ENCODE results near the gene GPC5. TPM values are rescaled to one million over a fixed set of nuclear protein-coding genes. Genes with fewer than 3 reads are reported as not detected.
"Not testable (repeated sequence)": the region's sequence is repeated elsewhere in the genome, so short reads cannot be mapped to it uniquely, and the experiment has no call there.

GPC5 gene
- total RNA-seq, 1 experiment from 2014 or later = not detected

- no peak for DNase-seq (ENCODE audit: low read depth)
Measured at GRCh38 chr13:91649456-91649855, 251.0 kb downstream of the GPC5 start.

- no peak for DNase-seq (ENCODE audit: low read depth)
Measured at GRCh38 chr13:91652404-91653301, 254.2 kb downstream of the GPC5 start.

GRCh38 chr13:91655731-91656130, 257.3 kb downstream of the GPC5 start:
- DNase-seq (ENCODE audit: low read depth) = no peak

- DNase-seq (ENCODE audit: low read depth) = no peak
Measured at GRCh38 chr13:91657283-91657682, 258.9 kb downstream of the GPC5 start.

GRCh38 chr13:91659256-91660075, 261.0 kb downstream of the GPC5 start:
- no peak for DNase-seq (ENCODE audit: low read depth)

- DNase-seq (ENCODE audit: low read depth) = no peak
Measured at GRCh38 chr13:91660076-91660415, 261.6 kb downstream of the GPC5 start.

GRCh38 chr13:91661692-91662490, 263.5 kb downstream of the GPC5 start:
- DNase-seq (ENCODE audit: low read depth) = no peak

GRCh38 chr13:91664039-91664438, 265.6 kb downstream of the GPC5 start:
- no peak for DNase-seq (ENCODE audit: low read depth)

- DNase-seq (ENCODE audit: low read depth) = no peak
Measured at GRCh38 chr13:91667486-91667885, 269.1 kb downstream of the GPC5 start.

GRCh38 chr13:91668866-91669495, 270.6 kb downstream of the GPC5 start:
- no peak for DNase-seq (ENCODE audit: low read depth)

- DNase-seq (ENCODE audit: low read depth) = not testable (repeated sequence)
Measured at GRCh38 chr13:91674347-91674746, 275.9 kb downstream of the GPC5 start.

GRCh38 chr13:91684746-91685145, 286.3 kb downstream of the GPC5 start:
- DNase-seq (ENCODE audit: low read depth) = no peak

GRCh38 chr13:91690944-91691343, 292.5 kb downstream of the GPC5 start:
- DNase-seq (ENCODE audit: low read depth) = no peak

- DNase-seq (ENCODE audit: low read depth) = no peak
Measured at GRCh38 chr13:91693466-91693865, 295.0 kb downstream of the GPC5 start.

GRCh38 chr13:91698308-91698707, 299.9 kb downstream of the GPC5 start:
- DNase-seq (ENCODE audit: low read depth) = no peak

- no peak for DNase-seq (ENCODE audit: low read depth)
Measured at GRCh38 chr13:91698767-91699166, 300.3 kb downstream of the GPC5 start.

GRCh38 chr13:91699863-91700262, 301.4 kb downstream of the GPC5 start:
- no peak for DNase-seq (ENCODE audit: low read depth)

GRCh38 chr13:91701975-91702374, 303.6 kb downstream of the GPC5 start:
- DNase-seq (ENCODE audit: low read depth) = no peak

GRCh38 chr13:91702411-91702810, 304.0 kb downstream of the GPC5 start:
- DNase-seq (ENCODE audit: low read depth) = no peak

- no peak for DNase-seq (ENCODE audit: low read depth)
Measured at GRCh38 chr13:91704398-91704797, 306.0 kb downstream of the GPC5 start.

- DNase-seq (ENCODE audit: low read depth) = no peak
Measured at GRCh38 chr13:91708558-91708957, 310.1 kb downstream of the GPC5 start.

- no peak for DNase-seq (ENCODE audit: low read depth)
Measured at GRCh38 chr13:91709180-91709579, 310.8 kb downstream of the GPC5 start.
